Measurements from ENCODE around the gene DOCK1. TPM values are rescaled to one million over a fixed set of nuclear protein-coding genes. Genes with fewer than 3 reads are reported as not detected.

DOCK1 gene
- total RNA-seq, 1 donor from 2014 or later: 72.6 TPM

DNA sequence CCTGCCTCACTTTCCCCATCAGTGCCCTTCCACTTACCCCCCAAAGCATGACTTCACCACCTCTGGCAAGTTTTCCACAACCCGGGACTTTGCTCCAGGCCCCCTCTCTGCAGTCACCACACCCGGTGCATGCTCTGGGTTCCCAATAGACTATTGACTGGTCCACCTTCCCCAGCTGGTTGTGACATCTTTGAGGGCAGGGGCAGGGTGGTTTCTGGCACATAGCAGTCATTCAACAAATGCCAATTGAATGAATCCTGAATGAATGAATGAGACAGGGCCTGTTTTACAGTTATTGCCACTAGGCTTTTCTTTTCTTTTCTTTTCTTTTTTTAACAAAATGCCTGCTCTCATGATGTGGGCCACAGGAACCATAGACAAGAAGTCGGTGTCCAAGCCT lies 28.8 kb upstream of the DOCK1 start:
- H3K27me3 Mint-ChIP-seq (ENCODE audit: insufficient read depth, low read depth): no peaks in the 10 kb centered on the region
- no peaks in the 10 kb centered on the region for H3K36me3 ChIP-seq

DNA sequence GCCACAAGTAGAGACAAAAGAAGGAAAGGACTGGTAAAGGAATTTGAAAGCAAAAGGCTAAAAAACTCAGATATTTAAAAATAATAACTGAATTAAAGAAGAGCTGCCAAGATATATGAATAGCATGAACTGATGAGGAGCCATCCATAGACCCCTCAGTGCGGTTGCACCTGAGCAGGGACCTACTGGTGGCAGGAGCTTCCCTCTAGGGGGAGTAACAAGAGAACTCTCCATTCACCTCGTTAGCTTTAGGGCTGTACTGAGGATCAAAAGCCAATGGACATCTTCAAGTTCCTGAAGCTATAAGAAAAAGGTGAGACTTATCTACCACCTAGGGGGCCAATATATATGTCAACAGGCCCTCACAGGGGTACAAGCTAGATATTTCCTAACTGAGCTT lies 27.8 kb upstream of the DOCK1 start:
- H3K79me2 ChIP-seq (ENCODE audit: low read depth): no peaks in the 10 kb centered on the region
- no peak overlapping the region for H3K27ac Mint-ChIP-seq
- H3K4me3 Mint-ChIP-seq: no peak overlapping the region
- TF ChIP-seq, protein P1, sequence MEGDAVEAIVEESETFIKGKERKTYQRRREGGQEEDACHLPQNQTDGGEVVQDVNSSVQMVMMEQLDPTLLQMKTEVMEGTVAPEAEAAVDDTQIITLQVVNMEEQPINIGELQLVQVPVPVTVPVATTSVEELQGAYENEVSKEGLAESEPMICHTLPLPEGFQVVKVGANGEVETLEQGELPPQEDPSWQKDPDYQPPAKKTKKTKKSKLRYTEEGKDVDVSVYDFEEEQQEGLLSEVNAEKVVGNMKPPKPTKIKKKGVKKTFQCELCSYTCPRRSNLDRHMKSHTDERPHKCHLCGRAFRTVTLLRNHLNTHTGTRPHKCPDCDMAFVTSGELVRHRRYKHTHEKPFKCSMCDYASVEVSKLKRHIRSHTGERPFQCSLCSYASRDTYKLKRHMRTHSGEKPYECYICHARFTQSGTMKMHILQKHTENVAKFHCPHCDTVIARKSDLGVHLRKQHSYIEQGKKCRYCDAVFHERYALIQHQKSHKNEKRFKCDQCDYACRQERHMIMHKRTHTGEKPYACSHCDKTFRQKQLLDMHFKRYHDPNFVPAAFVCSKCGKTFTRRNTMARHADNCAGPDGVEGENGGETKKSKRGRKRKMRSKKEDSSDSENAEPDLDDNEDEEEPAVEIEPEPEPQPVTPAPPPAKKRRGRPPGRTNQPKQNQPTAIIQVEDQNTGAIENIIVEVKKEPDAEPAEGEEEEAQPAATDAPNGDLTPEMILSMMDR (IDR thresholded peaks at IDR 0.05): no peak
- no peak for TF ChIP-seq EZH2phosphoT487 (IDR thresholded peaks at IDR 0.05)
- TF ChIP-seq EZH2 (IDR thresholded peaks at IDR 0.05): no peak
- H3K9me3 Mint-ChIP-seq: peaks cover 2% of the 10 kb centered on the region
- H3K4me1 Mint-ChIP-seq: peaks cover 16% of the 10 kb centered on the region
- H3K27me3 ChIP-seq: no peaks in the 10 kb centered on the region
- H3K9ac ChIP-seq: no peak overlapping the region
- H3K36me3 ChIP-seq: no peaks in the 10 kb centered on the region
- no peak overlapping the region for H3K4me3 ChIP-seq
- peaks cover 36% of the 10 kb centered on the region for H3K4me1 ChIP-seq
- H3K4me2 ChIP-seq: no peak overlapping the region
- no peak for DNase-seq (ENCODE audit: low spot score)
- no peaks in the 10 kb centered on the region for H3K9me3 ChIP-seq (ENCODE audit: low read depth)
- no peaks in the 10 kb centered on the region for H4K20me1 ChIP-seq (ENCODE audit: low read depth)
- no peaks in the 10 kb centered on the region for H3K27me3 Mint-ChIP-seq (ENCODE audit: insufficient read depth, low read depth)
- H3K36me3 Mint-ChIP-seq: no peaks in the 10 kb centered on the region
- no peak overlapping the region for H2AFZ ChIP-seq (replicated peaks)
- H3K27ac ChIP-seq: no peak overlapping the region
- peaks cover 10% of the 10 kb centered on the region for H3F3A ChIP-seq (ENCODE audit: low read depth)

More for the DNA sequence above, 28.8 kb upstream of the DOCK1 start:
- Histone ChIP-seq H3F3A (ENCODE audit: low read depth) (peaks cover 4% of the 10 kb centered on the region), H3K9me3 (ENCODE audit: low read depth) (no peaks in the 10 kb centered on the region), H3K4me1 (peaks cover 37% of the 10 kb centered on the region), H3K79me2 (ENCODE audit: low read depth) (no peaks in the 10 kb centered on the region), H2AFZ (replicated peaks) (no peak overlapping the region), H3K27me3 (no peaks in the 10 kb centered on the region), H3K4me3 (no peak overlapping the region), H3K9ac (no peak overlapping the region), H4K20me1 (ENCODE audit: low read depth) (no peaks in the 10 kb centered on the region), H3K27ac (no peak overlapping the region), H3K4me2 (no peak overlapping the region)
- DNase-seq (ENCODE audit: low spot score): no peak
- Mint-ChIP-seq H3K4me3 (no peak overlapping the region), H3K9me3 (peaks cover under 1% of the 10 kb centered on the region), H3K27ac (no peak overlapping the region), H3K36me3 (no peaks in the 10 kb centered on the region), H3K4me1 (peaks cover 15% of the 10 kb centered on the region)
- TF ChIP-seq, protein P1 (IDR thresholded peaks at IDR 0.05): no peak
- no peak for TF ChIP-seq EZH2phosphoT487 (IDR thresholded peaks at IDR 0.05)
- TF ChIP-seq EZH2 (IDR thresholded peaks at IDR 0.05): no peak

DNA sequence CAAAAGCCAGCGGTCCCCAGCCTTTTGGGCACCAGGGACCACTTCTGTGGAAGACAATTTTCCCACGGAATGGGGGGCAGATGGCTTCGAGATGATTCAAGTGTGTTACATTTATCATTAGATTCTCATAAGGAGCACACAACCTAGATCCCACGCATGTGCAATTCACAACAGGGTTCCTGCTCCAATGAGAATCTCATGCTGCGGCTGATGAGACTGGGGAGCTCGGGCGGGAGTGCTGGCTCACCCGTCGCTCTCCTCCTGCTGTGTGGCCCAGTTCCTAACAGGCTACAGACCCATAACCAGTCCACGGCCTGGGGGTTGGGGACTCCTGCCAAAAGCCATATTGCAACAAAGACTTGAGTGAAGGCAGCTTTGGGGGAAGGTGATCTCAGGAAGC lies 26.6 kb upstream of the DOCK1 start:
- no peaks in the 10 kb centered on the region for H3K36me3 Mint-ChIP-seq

More for the DNA sequence above, 26.6 kb upstream of the DOCK1 start:
- Histone ChIP-seq H3K4me1 (peaks cover 25% of the 10 kb centered on the region), H3K4me2 (no peak overlapping the region), H2AFZ (replicated peaks) (no peak overlapping the region), H3K9ac (no peak overlapping the region), H3K27ac (no peak overlapping the region), H3K4me3 (no peak overlapping the region), H3K27me3 (no peaks in the 10 kb centered on the region), H3F3A (ENCODE audit: low read depth) (peaks cover 7% of the 10 kb centered on the region), H3K79me2 (ENCODE audit: low read depth) (no peaks in the 10 kb centered on the region), H4K20me1 (ENCODE audit: low read depth) (no peaks in the 10 kb centered on the region), H3K36me3 (no peaks in the 10 kb centered on the region), H3K9me3 (ENCODE audit: low read depth) (no peaks in the 10 kb centered on the region)
- Mint-ChIP-seq H3K27ac (no peak overlapping the region), H3K27me3 (ENCODE audit: insufficient read depth, low read depth) (no peaks in the 10 kb centered on the region), H3K4me3 (no peak overlapping the region), H3K4me1 (peaks cover 7% of the 10 kb centered on the region), H3K9me3 (peaks cover 2% of the 10 kb centered on the region)
- TF ChIP-seq, protein P1 (IDR thresholded peaks at IDR 0.05): no peak
- no peak for TF ChIP-seq EZH2 (IDR thresholded peaks at IDR 0.05)
- no peak for TF ChIP-seq EZH2phosphoT487 (IDR thresholded peaks at IDR 0.05)
- DNase-seq (ENCODE audit: low spot score): no peak
